Gastrocnemius medialis (tissue), 4 donors: Measurements from ENCODE around the gene GALNT6.

ENCODE experiments used
- CTCF ChIP-seq, 5 experiments: fragments of 450-650 bp in 3 of 5; fragments of 200-600 bp in 2 of 5; sonication (generic) in 2 of 5; IDR thresholded peaks in 4 of 5; conservative IDR thresholded peaks in 1 of 5; 1 replicate in 4 of 5; 2 replicates in 1 of 5; pipeline ENCODE4 v1.5.1; 2016 to 2019; ENCODE audit warnings: antibody characterized with exemption in 5 of 5, mild to moderate bottlenecking in 3 of 5, moderate library complexity in 3 of 5
- POLR2A ChIP-seq, 2 donors: fragments of 450-650 bp; IDR thresholded peaks; one replicate each; pipeline ENCODE4 v1.6.1; 2017; ENCODE audit warnings: antibody characterized with exemption in 2 of 2, mild to moderate bottlenecking in 2 of 2, moderate library complexity in 2 of 2

- TF ChIP-seq CTCF (IDR thresholded peaks at IDR 0.05 in 4 of 5, conservative IDR thresholded peaks at IDR 0.05 in 1 of 5): no peak
- TF ChIP-seq POLR2A (IDR thresholded peaks at IDR 0.05): no peak
Observed at GRCh38 chr12:51415931-51416330, 24.7 kb upstream of the GALNT6 start.
